PC-9 (cell line): Measurements from ENCODE around the gene CXCL1. TPM values are rescaled to one million over a fixed set of nuclear protein-coding genes. Genes with fewer than 3 reads are reported as not detected.
A peak's percentile ranks its signal among the peaks of the same experiment; 100 is the strongest.

Source experiments
- BruUV-seq: library from RNA; stranded (reverse); fragments of 400-500 nt; replicated peaks from 2 replicates; lab custom pipeline; 2021; lab: Mats Ljungman, UMichigan
- CTCF ChIA-PET: fragments of 300-600 bp; sonication (Branson Sonifier 250); formaldehyde crosslinking; loops from one replicate; lab custom pipeline; 2022; ENCODE audit warnings: antibody characterized with exemption; lab: Charles Lee
- POLR2A ChIA-PET: fragments of 300-600 bp; sonication (Branson Sonifier 250); formaldehyde crosslinking; loops from one replicate; lab custom pipeline; 2022; ENCODE audit warnings: antibody characterized with exemption; ENCODE audit not compliant: unreplicated experiment; lab: Charles Lee
- DNase-seq, 2 experiments: peaks; one replicate each; pipeline versions ENCODE4 v3.0.0 to v3.0.0-alpha.2; 2015 to 2022; ENCODE audit warnings: mixed read lengths in 1 of 2
- H2AFZ ChIP-seq: fragments of 200-600 bp; sonication (generic); 2 replicates; pipeline ENCODE4 v1.8.1; 2017; ENCODE audit warnings: antibody characterized with exemption
- H3F3A ChIP-seq: fragments of 200-600 bp; sonication (generic); 2 replicates; pipeline ENCODE4 v1.8.1; 2017; ENCODE audit warnings: antibody characterized with exemption, mild to moderate bottlenecking, low read depth; ENCODE audit not compliant: insufficient read depth
- H3K27ac ChIP-seq: fragments of 200-600 bp; sonication (generic); 2 replicates; pipeline ENCODE4 v1.6.1; 2016; ENCODE audit warnings: mixed run types
- H3K27me3 ChIP-seq: fragments of 200-600 bp; sonication (generic); 2 replicates; pipeline ENCODE4 v1.6.1; 2016; ENCODE audit warnings: low read depth, mixed run types; ENCODE audit not compliant: insufficient read depth
- H3K36me3 ChIP-seq: fragments of 200-600 bp; sonication (generic); 2 replicates; pipeline ENCODE4 v1.6.1; 2016; ENCODE audit warnings: low read depth, mixed run types
- H3K4me1 ChIP-seq: fragments of 200-600 bp; sonication (generic); replicated peaks from 2 replicates; pipeline ENCODE4 v1.6.1; 2016; ENCODE audit warnings: mixed run types; ENCODE audit not compliant: insufficient read depth
- H3K4me2 ChIP-seq: fragments of 200-600 bp; sonication (generic); 2 replicates; pipeline ENCODE4 v1.6.1; 2017; ENCODE audit warnings: mixed run types
- H3K4me3 ChIP-seq: fragments of 200-600 bp; sonication (generic); 2 replicates; pipeline ENCODE4 v1.6.1; 2016; ENCODE audit warnings: mixed run types
- H3K79me2 ChIP-seq: fragments of 200-600 bp; sonication (generic); 2 replicates; pipeline ENCODE4 v1.6.1; 2017; ENCODE audit warnings: low read depth, mixed run types
- H3K9me2 ChIP-seq: fragments of 200-600 bp; sonication (generic); 2 replicates; pipeline ENCODE4 v1.8.1; 2017; ENCODE audit warnings: mild to moderate bottlenecking; ENCODE audit not compliant: insufficient read depth
- H3K9me3 ChIP-seq: fragments of 200-600 bp; sonication (generic); 2 replicates; pipeline ENCODE4 v1.8.1; 2016; ENCODE audit warnings: low read depth; ENCODE audit not compliant: insufficient read depth
- H4K20me1 ChIP-seq: fragments of 200-600 bp; sonication (generic); 2 replicates; pipeline ENCODE4 v1.8.1; 2017; ENCODE audit not compliant: insufficient read depth
- EZH2 ChIP-seq: fragments of 200-600 bp; sonication (generic); IDR thresholded peaks from 2 replicates; pipeline ENCODE4 v1.8.0; 2017; ENCODE audit warnings: antibody characterized with exemption, low read depth
- intact Hi-C: fragments of 100-400 bp; cut with micrococcal nuclease; formaldehyde crosslinking; loops from one replicate; pipeline ENCODE4 v1.10.0; 2022; ENCODE audit not compliant: unreplicated experiment
- total RNA-seq: library from RNA; stranded (reverse); gene quantifications from 2 replicates; pipeline ENCODE4 v1.2.3, GENCODE V29; 2021
- TF ChIP-seq, protein P1 (sequence below): fragments of 200-600 bp; sonication (generic); conservative IDR thresholded peaks from 2 replicates; pipeline ENCODE4 v1.6.1; 2017; ENCODE audit warnings: mixed run types, antibody characterized with exemption, mild to moderate bottlenecking, moderate library complexity

Gene CXCL1
- total RNA-seq, 1 experiment from 2014 or later, result 0.33 TPM

DNA sequence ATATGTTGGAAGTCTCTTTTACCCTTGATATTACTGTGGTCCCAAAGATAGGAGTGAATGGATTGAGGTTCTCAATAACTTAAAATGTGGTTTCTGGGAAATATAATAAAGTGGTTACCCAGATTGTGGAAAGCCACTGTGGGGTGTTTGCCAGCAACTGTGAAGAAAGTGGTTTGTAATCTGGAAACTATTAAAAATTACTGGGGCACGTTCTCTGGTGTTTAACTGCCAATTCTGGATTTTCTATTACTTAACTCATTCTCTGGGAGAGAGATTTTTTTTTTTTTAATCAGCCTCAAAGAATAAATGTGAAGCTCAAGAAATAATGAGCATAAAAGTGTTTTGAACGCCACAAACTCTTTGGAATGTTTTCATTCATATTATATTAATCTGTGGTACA lies 37.6 kb upstream of the CXCL1 start:
- H3K27me3 ChIP-seq, result no peaks in the 10 kb centered on the region
- H3K4me3 ChIP-seq, result no peak overlapping the region
- no peaks in the 10 kb centered on the region for H3K4me1 ChIP-seq
- no peaks in the 10 kb centered on the region for H4K20me1 ChIP-seq
- H3K9me2 ChIP-seq, result no peaks in the 10 kb centered on the region
- ChIA-PET POLR2A (no interaction called here), CTCF (no interaction called here)
- H3K27ac ChIP-seq, result no peak overlapping the region
- no peak for DNase-seq
- H2AFZ ChIP-seq, result no peak overlapping the region
- no peak for TF ChIP-seq EZH2
- TF ChIP-seq, protein P1, sequence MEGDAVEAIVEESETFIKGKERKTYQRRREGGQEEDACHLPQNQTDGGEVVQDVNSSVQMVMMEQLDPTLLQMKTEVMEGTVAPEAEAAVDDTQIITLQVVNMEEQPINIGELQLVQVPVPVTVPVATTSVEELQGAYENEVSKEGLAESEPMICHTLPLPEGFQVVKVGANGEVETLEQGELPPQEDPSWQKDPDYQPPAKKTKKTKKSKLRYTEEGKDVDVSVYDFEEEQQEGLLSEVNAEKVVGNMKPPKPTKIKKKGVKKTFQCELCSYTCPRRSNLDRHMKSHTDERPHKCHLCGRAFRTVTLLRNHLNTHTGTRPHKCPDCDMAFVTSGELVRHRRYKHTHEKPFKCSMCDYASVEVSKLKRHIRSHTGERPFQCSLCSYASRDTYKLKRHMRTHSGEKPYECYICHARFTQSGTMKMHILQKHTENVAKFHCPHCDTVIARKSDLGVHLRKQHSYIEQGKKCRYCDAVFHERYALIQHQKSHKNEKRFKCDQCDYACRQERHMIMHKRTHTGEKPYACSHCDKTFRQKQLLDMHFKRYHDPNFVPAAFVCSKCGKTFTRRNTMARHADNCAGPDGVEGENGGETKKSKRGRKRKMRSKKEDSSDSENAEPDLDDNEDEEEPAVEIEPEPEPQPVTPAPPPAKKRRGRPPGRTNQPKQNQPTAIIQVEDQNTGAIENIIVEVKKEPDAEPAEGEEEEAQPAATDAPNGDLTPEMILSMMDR, result no peak
- no peaks in the 10 kb centered on the region for H3F3A ChIP-seq
- no peaks in the 10 kb centered on the region for H3K79me2 ChIP-seq
- H3K4me2 ChIP-seq, result no peak overlapping the region
- intact Hi-C loops, result no loop called here
- no peaks in the 10 kb centered on the region for H3K9me3 ChIP-seq
- no peaks in the 10 kb centered on the region for H3K36me3 ChIP-seq
- no TSS peak for BruUV-seq

DNA sequence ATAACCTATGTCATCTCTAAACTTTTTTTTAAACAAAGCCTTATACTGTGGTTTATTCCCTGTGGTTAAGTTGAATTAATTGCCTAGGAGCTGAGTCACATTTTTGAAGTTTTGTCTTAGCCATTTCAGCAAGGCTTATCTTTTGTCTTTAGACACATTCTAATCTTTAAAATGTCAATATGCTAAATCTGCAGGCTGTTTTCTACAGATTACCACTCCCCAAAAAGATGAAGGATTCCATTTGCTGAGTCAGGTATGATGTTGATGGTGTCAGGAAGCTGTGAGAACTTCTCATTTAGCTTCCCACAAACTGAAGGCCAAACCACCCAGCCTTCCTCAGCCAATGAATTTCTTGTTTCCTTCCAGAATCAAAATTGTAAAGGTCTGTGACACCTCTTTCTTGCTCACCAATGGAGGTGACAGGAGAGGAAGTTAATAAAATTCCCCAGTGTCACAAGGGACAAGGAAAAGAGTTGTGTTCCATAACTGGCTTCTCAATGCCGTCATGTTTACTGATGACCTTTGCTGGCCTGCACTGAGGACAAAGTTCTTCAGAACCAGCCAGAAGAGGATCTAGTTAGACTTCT lies 36.4 kb upstream of the CXCL1 start:
- Histone ChIP-seq H3K4me2 (no peak overlapping the region), H3K4me1 (no peaks in the 10 kb centered on the region), H3K4me3 (no peak overlapping the region), H2AFZ (no peak overlapping the region), H4K20me1 (no peaks in the 10 kb centered on the region), H3K27ac (no peak overlapping the region), H3K9me3 (no peaks in the 10 kb centered on the region), H3K79me2 (no peaks in the 10 kb centered on the region), H3K27me3 (no peaks in the 10 kb centered on the region), H3K9me2 (no peaks in the 10 kb centered on the region), H3K36me3 (no peaks in the 10 kb centered on the region), H3F3A (no peaks in the 10 kb centered on the region)
- intact Hi-C loops, result no loop called here
- CTCF ChIA-PET, result no interaction called here
- DNase-seq, result no peak
- no TSS peak for BruUV-seq
- TF ChIP-seq EZH2, result no peak
- TF ChIP-seq, protein P1, result no peak
- POLR2A ChIA-PET, result no interaction called here

DNA sequence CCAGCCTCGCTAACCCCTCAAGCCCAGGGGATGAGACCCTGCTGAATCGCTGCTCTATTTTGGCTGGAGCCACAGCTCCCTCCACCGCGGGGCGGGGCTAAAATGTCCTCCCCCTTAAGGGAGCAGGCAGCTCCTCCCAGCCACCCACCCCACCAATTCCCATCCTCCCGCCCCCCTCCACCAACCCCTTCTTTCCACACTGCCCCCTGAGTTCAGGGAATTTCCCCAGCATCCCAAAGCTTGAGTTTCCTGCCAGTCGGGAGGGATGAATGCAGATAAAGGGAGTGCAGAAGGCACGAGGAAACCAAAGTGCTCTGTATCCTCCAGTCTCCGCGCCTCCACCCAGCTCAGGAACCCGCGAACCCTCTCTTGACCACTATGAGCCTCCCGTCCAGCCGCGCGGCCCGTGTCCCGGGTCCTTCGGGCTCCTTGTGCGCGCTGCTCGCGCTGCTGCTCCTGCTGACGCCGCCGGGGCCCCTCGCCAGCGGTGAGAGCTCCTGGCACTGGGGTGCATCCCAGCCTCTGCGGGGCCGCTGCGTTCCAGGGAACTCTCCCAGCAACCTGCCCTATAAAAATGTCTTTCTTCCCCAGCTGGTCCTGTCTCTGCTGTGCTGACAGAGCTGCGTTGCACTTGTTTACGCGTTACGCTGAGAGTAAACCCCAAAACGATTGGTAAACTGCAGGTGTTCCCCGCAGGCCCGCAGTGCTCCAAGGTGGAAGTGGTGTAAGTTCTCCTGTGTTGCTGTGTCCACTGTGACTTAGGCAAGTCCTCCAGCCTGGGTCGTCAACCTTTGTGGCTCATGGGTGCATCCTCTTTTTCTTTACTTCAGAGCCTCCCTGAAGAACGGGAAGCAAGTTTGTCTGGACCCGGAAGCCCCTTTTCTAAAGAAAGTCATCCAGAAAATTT lies 32.6 kb upstream of the CXCL1 start, which contains the start of gene CXCL6:
TSS of gene CXCL6 (plus strand) at position 306 of the 907 bp plus-strand sequence. CDS start at position 379, 73 bp downstream.
- Histone ChIP-seq H3K27ac (no peak within 1 kb of the TSS), H3K27me3 (no peaks in the 10 kb centered on the region), H3K4me3 (peak within 1 kb of the TSS; percentile 54; the same call in 1 of the 2 replicates), H3K9me3 (no peaks in the 10 kb centered on the region), H3K9me2 (no peaks in the 10 kb centered on the region), H3K4me1 (no peaks in the 10 kb centered on the region), H3F3A (no peaks in the 10 kb centered on the region), H2AFZ (peak within 1 kb of the TSS; percentile 71), H3K79me2 (no peaks in the 10 kb centered on the region), H3K36me3 (no peaks in the 10 kb centered on the region), H3K4me2 (peak within 1 kb of the TSS; percentile 65), H4K20me1 (no peaks in the 10 kb centered on the region)
- BruUV-seq, result no TSS peak
- DNase-seq, result no peak
- intact Hi-C loops, result no loop called here
- POLR2A ChIA-PET, result no interaction called here
- TF ChIP-seq, protein P1, result no peak
- no peak for TF ChIP-seq EZH2
- CTCF ChIA-PET, result no interaction called here
